Epithelial cell of prostate (primary cell): ENCODE data around the gene MYZAP.
A peak's percentile ranks its signal among the peaks of the same experiment; 100 is the strongest.

Source experiments
- DNase-seq: peaks from one replicate; pipeline ENCODE4 v3.0.0-alpha.2; 2011; ENCODE audit warnings: low read depth, low spot score
- H3K27ac ChIP-seq: fragments of 450-650 bp; 2 replicates; pipeline ENCODE4 v1.5.1; 2017; ENCODE audit warnings: mild to moderate bottlenecking

MYZAP gene

DNA sequence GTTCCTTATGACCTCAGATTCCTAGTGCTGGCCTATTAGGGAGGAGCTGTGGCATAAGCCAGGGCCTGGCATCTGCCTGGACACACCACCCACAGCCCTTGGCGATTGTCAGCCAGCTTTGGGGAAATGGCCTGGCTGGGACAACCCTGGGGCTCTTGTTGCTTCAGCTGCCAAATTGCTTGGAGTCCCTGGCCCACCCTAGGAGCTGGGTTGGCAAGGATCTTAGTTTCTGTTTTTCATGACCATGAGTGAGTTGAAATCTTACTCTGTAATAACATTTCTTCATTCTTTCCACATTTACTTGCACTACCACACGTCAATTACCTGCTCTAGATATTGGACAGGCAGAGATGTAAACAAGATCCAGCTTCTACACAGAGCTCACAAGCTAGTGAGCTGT is 1.9 kb upstream of the MYZAP start:
- H3K27ac ChIP-seq = peak overlapping the region; percentile 73
- no peak for DNase-seq

DNA sequence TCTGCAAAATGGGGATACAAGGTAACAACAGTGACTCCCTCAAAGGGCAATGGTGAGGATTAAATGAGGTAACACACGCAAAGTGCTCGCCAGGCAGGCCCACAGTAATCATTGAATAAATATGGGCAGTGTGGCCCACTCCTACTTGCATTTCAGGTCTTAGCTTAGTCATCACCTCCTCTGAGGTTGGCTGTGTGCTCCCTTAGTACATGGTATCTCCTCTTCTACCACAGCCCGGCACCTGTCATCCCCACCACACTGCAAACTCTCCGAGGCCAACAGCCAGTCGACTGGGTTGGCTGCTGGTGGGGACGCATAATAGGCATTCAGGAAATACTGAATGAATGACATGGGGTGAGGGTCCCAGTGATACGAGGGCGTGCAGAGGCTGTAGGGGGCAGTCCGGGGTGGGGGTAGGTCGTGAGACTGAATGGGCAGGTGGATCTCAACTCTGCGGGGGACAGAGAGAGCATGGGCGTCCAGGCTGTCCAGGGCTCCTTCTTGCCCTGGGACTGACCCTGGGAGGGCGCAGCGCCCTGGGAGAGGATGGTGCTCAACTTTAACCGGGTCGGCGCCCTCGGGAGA is 375 bp upstream of the MYZAP start:
- no peak for DNase-seq
- H3K27ac ChIP-seq = peak overlapping the region; percentile 73

DNA sequence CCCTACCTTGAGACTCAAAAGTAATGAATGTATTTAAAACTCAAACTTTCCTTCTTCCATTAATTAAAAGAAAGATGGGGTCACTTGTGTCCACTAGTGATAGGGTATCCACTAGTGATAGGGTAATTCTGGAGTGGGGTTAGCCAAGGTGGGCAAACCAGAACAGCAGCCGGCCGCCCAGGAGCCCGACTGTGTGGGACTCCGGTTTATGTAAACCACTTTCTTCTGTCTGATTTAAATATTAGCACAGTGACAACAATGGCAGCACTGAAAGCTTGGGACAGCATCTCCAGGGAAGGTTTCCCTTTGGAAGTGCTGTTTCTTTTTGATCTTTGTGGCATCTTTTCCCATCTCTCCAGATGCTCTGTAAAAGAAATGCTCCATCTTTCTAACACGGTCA is 722 bp downstream of the MYZAP start:
- no peak for DNase-seq
- H3K27ac ChIP-seq = peak overlapping the region; percentile 73

DNA sequence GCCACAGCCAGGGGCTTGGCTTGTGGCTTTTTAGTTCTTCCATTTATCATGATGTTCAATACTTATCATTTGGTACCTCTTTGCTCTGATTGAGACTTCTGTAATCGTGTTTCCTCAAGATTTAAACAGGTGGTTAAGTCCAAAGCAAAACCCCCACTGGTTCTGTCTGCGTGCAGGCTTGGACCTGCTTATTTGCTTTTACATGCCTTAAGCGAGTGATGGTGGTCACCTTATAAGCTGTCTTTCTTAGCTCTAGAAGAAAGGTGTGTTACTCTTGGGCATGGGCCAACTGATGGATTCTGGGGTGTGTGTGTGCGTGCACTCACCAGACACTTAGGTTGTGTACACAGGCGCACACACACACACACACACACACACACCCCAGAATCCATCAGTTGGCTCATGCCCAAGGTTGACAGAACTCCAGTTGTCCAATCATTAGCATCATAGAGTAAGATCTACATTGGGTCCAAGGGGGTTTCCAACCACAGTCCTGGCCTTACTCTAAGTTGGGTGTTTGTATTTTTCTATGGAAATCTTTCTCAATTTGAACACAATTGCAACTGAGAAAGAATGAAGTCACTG is 1.2 kb downstream of the MYZAP start:
- no peak for DNase-seq
- H3K27ac ChIP-seq = peak overlapping the region; percentile 73

DNA sequence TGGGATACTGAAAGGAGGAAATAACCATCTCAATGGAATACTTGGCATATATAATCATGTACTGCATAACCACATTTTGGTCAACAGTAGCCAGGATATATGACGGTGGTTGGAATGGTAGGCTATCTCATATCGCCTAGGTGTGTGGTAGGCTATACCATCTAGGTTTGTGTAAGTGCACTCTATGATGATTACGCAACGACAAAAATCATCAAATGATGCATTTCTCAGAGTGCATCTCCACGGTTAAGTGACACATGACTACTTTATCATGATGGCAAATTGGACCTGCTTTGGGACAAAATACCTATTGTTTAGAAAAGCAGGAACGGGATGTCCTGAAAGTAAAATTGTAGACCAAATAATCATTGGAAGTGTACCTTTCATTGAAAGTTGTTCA is 2.8 kb downstream of the MYZAP start:
- no peak overlapping the region for H3K27ac ChIP-seq
- DNase-seq = no peak

DNA sequence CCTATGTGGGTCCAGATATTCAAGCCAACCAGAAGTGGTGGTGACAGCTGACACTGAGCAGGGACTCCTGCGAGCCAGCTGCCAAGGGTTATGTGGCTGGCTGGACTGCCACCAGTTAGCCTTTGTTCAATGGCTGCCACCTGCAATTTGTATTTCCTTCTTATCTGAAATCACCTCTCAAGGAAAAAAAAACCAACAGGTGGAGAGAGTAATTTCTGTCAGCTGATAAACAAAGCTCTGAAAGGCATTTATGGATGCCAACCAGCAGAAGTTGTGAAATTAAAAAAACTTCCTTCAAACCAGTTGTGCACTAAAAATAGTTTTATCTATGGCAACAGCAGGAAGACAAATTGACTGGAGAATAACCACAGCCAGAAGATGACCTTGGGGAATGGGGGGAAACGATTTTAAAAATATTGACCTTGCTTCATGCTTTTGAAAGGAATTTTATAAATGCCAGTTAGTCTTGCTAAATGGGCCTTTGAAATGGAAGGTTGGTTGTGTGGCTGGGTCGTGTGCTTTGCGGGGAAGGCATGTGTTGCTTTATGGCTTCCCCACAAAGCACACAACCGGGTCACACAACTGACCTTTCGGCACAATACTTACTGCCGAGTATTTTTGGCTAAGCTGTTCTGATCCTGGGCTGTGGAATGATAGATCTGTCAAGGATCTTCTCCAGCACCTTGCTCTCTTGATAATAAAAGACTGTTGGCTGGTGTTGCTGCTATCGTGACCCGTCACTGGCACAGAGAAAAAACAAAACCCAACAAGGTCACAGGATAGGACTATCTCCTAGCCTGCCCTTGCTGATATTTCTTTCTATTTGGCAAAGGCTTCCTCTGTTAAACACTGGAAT is 3.5 kb downstream of the MYZAP start:
- no peak for DNase-seq
- H3K27ac ChIP-seq = no peak overlapping the region

DNA sequence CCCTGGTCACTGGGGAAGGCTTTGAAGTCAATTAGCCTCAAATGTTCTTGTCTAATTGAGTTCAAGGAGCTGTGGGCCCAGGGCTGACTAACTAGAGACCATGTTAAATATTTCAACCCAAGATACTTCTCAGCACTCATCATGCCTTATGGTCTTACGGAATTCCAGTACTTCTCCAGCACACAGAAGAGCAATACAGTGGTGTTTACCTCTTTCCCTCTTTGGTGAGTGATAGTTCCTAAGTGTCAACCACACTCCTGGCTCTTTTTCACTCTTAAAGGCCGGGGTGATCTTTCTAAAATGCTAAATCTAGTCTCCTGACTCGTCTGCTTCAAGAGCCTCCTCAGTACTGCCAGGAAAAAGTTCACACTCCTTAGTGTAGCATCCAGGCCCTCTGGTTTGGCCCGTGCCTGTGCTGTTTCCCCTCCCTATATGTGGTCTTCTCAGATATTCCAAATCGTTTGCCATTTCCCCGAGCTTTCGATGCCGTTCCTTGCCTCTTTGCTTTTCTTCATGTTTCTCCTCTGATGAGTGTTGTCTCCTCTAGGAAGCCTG is 4.7 kb downstream of the MYZAP start:
- H3K27ac ChIP-seq = peak overlapping the region; percentile 58
- DNase-seq = no peak

DNA sequence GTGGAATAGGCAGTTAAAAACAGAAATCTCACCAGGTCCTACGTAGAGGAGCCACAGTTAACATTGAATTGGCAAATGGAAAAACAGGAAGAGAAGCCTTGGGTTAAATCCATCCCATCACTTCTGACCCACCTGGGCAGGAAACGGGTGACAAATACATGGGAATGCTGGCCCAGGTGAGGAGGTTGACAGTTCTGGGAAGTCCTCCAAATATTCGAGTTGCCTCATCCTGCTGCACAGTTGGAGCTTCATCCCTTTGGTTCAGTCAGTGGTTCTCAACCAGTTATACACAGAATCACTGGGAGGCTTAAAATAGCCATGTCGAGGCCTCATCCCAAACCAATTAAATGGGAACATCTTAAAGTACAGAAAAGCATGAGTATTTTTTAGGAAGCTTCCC is 5.3 kb downstream of the MYZAP start:
- no peak for DNase-seq
- H3K27ac ChIP-seq = peak overlapping the region; percentile 58

DNA sequence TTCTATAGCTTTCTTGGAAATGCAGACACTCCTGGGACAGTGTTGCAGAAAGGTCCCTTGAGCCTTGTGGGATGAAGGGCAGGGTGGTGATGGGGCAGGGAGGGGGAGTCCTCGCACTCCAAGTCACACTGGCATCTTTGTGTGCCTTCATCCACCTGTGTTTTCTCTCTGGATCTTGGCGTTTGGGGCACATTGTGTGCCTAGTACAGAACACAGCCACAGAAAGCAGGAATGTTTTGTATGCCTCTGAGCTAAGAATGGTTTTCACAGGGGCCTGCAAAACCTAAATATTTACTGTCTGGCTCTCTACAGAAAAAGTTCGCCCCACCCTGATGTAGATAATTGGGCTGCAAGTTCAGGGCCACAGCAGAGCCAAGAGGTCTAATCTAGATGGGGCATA is 5.7 kb downstream of the MYZAP start:
- H3K27ac ChIP-seq = peak overlapping the region; percentile 58
- DNase-seq = no peak

DNA sequence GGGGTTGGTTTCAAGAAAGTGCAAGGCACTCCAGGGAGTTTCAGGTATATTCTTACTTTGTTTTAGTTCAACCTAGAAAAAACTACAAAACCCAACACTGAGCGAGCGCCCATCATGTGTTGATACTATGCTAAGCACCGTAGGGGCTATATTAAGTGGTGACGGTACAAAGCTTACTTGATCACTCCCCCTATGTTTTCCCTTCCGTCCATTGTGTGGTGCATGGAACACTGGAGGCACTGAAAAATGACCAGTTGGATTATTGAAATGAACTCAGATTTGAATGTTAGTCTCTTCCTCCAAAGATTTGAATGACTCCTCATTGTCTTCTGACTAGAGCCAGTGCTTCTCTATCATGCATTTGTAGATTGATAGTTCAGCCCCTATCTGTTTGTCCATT is 6.6 kb downstream of the MYZAP start:
- DNase-seq = no peak
- H3K27ac ChIP-seq = no peak overlapping the region

DNA sequence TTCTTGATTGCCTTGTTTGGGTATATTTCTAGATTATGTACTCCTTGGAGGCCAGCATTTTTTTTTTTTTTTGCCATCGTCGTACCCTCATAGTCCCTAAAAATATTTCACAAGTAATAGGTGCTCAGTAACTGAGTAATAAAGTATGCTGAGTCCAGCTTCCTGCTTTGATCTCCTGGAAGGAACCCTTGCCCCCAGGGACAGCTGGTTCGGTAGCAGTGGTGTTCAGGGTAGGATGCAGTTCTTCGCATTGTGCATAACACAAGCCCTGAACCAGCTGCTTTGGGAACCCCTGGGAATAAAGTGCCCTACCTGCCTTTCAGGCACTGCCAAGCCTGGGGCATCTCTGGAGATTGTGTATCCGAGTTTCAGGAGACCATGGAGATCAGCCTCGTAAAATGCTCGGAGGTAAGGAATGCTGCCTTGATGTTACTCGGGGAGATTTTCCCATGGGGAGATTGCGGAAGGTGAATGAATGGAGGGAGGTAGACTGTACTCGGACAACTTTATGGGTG is 7.6 kb downstream of the MYZAP start:
- no peak for DNase-seq
- H3K27ac ChIP-seq = no peak overlapping the region

DNA sequence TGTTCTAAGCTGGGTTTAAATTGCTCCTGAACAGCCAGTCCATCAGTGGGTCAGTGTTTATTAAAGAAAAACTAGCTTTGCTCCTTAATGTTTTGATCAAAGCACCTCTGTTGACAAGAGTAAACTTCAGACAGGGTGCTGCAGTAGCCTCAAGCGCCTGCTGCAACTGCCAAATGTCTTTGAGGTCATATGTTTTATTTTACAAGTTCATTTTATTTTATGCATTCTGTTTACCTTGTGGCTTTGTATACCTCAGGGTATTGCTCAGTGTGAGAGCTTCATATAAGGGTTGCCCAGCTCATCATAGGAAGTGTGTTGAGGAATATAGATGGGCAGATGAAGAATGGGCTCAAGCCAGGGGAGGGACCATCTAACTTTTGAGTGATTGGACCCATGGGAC is 8.5 kb downstream of the MYZAP start:
- no peak overlapping the region for H3K27ac ChIP-seq
- DNase-seq = no peak

DNA sequence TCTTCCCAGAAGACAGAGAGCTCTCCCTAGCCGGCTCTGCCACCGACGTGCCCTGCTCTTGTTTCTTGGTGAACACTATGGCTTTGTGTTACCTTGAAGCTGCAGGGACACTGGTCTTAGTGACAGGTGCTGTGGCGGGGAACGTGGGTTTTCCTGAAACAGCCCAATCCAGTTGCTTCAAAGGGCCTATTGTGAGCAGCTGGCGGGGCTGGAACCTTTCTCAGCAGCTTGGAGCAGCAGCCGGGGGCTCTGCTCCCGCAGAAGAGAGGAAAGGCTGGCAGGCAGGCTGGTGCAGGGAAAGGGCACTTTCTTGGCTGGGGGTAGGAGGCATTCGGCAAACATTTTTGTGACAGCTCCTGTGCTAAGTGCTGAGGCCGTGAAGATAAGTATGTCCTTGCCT is 12.8 kb downstream of the MYZAP start:
- H3K27ac ChIP-seq = no peak overlapping the region
- no peak for DNase-seq

DNA sequence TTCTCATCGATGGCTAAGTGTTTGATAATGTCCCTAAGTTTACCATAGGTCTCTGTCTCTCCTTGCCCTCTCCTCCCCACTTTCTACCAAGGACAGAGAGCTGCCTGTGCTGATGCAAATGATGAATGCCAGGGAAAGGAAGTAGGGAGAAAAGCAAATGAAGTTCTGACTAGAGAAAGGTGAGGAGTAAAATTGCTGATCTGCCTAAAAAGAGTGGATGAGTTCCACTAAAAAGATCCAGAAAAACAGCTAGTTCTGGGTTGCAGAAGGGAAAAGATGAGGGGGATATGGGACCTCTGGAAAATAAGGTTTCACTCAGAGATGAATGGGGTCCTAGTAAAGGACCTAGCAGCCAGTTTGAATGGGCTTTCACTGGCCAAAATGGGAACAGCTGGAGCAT is 13.8 kb downstream of the MYZAP start:
- H3K27ac ChIP-seq = no peak overlapping the region
- no peak for DNase-seq

DNA sequence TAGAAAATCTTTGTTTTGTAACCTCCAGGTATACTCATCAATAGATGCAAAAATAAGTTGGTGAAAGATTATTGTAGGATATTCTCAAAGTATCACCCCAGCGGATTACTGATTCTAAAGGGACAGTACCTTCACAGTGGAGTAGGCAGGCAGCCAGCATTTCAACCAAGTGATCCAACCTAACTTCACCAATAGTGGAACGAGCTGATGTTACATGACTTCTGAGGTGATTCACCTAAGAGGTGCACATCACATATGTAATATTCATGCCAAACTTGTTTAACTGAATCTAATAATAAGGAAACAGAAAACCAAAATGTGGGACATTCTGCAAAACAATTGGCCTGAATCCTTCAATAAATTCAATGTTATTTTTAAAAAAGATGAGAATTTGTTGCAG is 14.3 kb downstream of the MYZAP start:
- DNase-seq = no peak
- no peak overlapping the region for H3K27ac ChIP-seq

DNA sequence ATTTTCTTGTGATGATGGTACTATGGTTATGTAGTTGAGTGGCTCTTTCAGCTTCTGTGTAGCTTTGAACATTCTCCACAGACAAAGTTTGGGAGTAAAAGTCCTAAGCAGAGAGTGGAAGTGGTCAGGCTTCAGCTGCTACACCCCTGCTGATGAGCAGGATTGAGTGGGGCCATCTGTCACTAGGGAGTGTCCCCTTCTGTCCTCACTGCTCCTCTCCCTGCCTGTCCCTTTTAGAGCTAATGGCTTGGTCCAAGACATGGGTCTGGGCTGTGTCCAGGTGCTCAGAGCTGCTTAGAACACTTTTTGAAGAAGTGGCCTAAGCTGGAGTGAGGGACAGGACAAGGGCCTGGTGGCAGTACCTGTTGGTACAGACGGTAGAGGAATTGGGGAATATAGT is 15.1 kb downstream of the MYZAP start:
- no peak for DNase-seq
- peak overlapping the region; percentile 61 for H3K27ac ChIP-seq

DNA sequence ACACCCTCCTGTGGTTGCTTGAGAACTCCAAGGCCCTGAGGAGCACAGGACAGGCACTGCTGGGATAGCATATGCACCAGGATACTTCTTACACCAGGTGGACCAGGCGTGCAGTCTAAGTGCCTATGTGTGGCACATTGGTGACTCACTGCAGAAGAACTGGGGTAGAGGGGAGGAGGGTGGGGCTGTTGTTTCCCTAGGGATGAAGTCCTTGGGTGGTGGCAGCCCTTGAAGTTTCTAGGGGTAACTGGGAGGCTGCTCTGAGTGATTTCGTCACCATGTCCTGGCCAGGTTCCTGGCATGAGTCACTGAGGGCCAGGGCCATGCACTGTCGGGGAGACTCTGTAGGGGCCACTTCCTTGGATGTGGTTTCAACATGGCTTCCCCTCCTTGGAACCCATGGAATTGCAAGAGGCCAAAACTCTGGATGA is 15.9 kb downstream of the MYZAP start:
- DNase-seq = peak; percentile 41

DNA sequence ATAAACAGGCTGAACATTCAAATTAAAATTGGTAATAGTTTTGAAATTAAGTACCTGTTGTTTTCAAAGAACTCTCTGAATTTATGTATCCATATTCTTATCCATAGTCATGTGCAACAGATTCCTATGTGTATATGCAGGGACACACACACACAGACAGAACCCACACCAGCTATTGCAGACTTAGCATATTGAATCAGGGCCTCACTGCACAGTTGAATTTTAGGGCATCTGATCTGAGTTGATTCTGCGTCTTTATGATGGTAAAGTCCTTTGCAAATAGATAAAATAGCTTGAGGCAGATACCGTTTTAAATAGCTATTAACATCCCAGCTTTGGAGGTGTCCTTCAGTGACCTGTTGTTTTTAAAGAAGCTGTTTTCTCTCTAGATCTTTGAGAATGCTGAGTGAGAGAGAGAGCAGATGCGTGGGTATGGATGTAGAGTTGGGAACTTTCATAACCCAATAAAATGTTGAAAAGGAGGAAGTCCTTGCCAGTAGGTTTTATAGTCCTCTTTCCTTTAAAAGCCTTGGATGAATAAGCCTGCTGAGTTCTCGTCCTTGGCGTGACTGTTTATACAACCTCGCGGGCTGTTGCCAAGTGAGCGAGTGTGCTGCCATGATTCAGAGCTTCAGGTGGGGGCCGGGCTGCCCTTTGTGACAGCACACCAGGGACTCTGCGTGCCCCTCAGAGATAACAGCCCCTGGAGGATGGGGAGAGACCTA is 18.3 kb downstream of the MYZAP start:
- H3K27ac ChIP-seq = peak overlapping the region; percentile 61
- DNase-seq = peak; percentile 77

More for the DNA sequence above, 15.9 kb downstream of the MYZAP start:
- peak overlapping the region; percentile 61 for H3K27ac ChIP-seq

DNA sequence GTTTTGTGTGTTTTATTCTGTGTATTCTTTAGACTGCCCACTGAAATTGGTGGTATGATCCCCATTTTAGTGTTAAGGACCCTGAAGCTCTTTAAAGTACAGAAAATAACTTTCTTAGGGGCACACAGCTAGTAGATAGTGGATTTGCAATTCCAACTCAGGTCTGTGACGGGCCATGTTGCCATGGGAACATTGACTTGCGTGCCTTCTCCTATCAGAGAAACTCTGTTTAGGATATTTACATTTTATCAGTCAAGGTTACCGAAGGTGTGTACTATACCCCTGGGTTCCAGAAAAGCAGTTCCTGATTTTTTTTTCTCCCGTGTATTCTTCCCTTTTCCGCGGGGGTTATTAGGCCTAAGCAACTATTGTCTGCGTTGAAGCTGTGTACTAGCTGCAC is 19.4 kb downstream of the MYZAP start:
- DNase-seq = no peak
- H3K27ac ChIP-seq = peak overlapping the region; percentile 61

DNA sequence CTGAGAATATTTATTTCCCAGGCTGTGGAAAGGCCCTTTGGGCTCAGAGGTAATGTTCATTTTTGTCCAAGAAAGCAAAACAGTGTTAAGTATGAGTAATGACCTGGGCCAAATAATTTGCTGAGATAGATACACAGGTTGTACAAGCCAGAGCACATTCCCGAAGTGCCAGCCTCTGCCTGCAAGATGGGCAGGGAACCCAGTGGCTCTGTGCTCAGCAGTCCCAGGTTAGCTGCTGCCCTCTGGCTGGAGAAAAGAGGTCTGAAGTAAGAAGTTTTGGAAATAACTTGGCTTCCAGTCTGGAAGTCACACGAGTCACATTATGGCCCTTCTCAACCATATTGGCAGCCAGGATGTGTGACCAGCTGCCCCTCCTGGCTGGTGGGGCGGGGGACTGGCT is 20.2 kb downstream of the MYZAP start:
- peak overlapping the region; percentile 61 for H3K27ac ChIP-seq
- peak; percentile 83 for DNase-seq
